ENCODE data around the gene CFAP70. TPM values are rescaled to one million over a fixed set of nuclear protein-coding genes. Genes with fewer than 3 reads are reported as not detected.

The CFAP70 gene
- total RNA-seq, 1 experiment from 2014 or later: 0.31 TPM

DNA sequence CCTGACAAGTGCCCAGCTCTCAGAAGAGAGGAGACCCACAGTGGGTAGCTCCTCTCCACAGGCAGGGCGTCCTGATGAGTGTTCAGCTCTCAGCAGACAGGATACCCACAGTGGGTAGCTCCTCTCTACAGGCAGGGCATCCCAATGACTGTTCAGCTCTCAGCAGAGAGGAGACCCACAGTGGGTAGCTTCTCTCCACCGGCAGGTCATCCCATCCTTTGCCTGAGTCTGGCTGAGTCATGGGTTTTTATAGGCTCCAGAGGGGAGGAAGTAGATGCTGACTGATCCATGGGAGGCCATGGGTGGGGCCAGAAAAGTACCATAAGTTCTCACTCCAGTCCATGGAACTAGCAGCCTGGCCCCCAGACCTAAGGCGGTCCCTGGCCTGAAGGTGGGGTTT, 18.5 kb downstream of the CFAP70 start:
- ChIA-PET POLR2A (no interaction called here), CTCF (interaction anchor here (1.6 kb wide), 1 partner anchor 58 kb away, joined by 4 read pairs; no protein-coding TSS in a partner anchor)
- H3K4me1 Mint-ChIP-seq: 0 out of 2 replicates have a peak, but pooled peaks cover 2% of the 10 kb centered on the region
- ATAC-seq (no peak), DNase-seq (ENCODE audit: low spot score) (no peak)
- no peaks in the 10 kb centered on the region for H3K27me3 Mint-ChIP-seq (ENCODE audit: low read depth)
- no peaks in the 10 kb centered on the region for H3K9me3 Mint-ChIP-seq
- H3K36me3 Mint-ChIP-seq: no peaks in the 10 kb centered on the region
- no peak overlapping the region for H3K27ac Mint-ChIP-seq
- TF ChIP-seq, protein P1, sequence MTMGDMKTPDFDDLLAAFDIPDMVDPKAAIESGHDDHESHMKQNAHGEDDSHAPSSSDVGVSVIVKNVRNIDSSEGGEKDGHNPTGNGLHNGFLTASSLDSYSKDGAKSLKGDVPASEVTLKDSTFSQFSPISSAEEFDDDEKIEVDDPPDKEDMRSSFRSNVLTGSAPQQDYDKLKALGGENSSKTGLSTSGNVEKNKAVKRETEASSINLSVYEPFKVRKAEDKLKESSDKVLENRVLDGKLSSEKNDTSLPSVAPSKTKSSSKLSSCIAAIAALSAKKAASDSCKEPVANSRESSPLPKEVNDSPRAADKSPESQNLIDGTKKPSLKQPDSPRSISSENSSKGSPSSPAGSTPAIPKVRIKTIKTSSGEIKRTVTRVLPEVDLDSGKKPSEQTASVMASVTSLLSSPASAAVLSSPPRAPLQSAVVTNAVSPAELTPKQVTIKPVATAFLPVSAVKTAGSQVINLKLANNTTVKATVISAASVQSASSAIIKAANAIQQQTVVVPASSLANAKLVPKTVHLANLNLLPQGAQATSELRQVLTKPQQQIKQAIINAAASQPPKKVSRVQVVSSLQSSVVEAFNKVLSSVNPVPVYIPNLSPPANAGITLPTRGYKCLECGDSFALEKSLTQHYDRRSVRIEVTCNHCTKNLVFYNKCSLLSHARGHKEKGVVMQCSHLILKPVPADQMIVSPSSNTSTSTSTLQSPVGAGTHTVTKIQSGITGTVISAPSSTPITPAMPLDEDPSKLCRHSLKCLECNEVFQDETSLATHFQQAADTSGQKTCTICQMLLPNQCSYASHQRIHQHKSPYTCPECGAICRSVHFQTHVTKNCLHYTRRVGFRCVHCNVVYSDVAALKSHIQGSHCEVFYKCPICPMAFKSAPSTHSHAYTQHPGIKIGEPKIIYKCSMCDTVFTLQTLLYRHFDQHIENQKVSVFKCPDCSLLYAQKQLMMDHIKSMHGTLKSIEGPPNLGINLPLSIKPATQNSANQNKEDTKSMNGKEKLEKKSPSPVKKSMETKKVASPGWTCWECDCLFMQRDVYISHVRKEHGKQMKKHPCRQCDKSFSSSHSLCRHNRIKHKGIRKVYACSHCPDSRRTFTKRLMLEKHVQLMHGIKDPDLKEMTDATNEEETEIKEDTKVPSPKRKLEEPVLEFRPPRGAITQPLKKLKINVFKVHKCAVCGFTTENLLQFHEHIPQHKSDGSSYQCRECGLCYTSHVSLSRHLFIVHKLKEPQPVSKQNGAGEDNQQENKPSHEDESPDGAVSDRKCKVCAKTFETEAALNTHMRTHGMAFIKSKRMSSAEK (CRISPR knock-in tag; IDR thresholded peaks at IDR 0.05; ENCODE audit: borderline replicate concordance): no peak
- TF ChIP-seq TCF7 (CRISPR knock-in tag; IDR thresholded peaks at IDR 0.05; ENCODE audit: low read depth) (no peak), HMGXB4 (CRISPR knock-in tag; IDR thresholded peaks at IDR 0.05) (no peak), CDX4 (CRISPR knock-in tag; IDR thresholded peaks at IDR 0.05; ENCODE audit: borderline replicate concordance) (no peak), HMGA2 (CRISPR knock-in tag; IDR thresholded peaks at IDR 0.05) (no peak)
- TF ChIP-seq, protein P2, sequence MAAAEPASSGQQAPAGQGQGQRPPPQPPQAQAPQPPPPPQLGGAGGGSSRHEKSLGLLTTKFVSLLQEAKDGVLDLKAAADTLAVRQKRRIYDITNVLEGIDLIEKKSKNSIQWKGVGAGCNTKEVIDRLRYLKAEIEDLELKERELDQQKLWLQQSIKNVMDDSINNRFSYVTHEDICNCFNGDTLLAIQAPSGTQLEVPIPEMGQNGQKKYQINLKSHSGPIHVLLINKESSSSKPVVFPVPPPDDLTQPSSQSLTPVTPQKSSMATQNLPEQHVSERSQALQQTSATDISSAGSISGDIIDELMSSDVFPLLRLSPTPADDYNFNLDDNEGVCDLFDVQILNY (CRISPR knock-in tag; IDR thresholded peaks at IDR 0.05): no peak
- no peak overlapping the region for H3K4me3 Mint-ChIP-seq

DNA sequence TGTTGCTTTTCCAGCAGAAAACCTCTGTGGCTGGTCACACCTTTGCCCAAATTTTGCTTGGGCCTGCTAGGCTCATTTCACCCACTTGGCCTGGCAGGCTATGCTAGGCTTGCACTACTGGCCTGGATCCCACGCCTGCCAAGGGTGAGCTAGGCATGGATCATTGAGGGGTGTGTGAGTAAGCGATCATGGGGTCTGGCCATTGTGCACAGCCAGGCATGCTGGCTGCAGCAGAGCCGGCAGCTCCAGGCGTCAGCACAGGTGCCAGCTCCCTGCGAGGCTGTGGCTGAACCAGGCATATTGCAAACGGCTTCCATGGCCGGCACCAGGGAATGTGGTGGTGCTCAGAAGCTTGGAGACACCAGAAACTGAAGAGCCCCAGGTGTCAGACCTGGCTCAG, 19.2 kb downstream of the CFAP70 start:
- no peaks in the 10 kb centered on the region for H3K36me3 Mint-ChIP-seq
- ATAC-seq (peak; percentile 66), DNase-seq (ENCODE audit: low spot score) (no peak)
- H3K27me3 Mint-ChIP-seq (ENCODE audit: low read depth): no peaks in the 10 kb centered on the region
- 0 out of 2 replicates have a peak, but pooled peaks cover 2% of the 10 kb centered on the region for H3K4me1 Mint-ChIP-seq
- H3K9me3 Mint-ChIP-seq: no peaks in the 10 kb centered on the region
- H3K4me3 Mint-ChIP-seq: no peak overlapping the region
- POLR2A ChIA-PET: no interaction called here
- CTCF ChIA-PET: no interaction called here
- H3K27ac Mint-ChIP-seq: no peak overlapping the region
- TF ChIP-seq E2F1 (CRISPR knock-in tag; IDR thresholded peaks at IDR 0.05) (no peak), GTF2I (CRISPR knock-in tag; conservative IDR thresholded peaks at IDR 0.05) (no peak), GRHL2 (CRISPR knock-in tag; IDR thresholded peaks at IDR 0.05; ENCODE audit: insufficient replicate concordance, severe bottlenecking) (no peak), EMX1 (CRISPR knock-in tag; IDR thresholded peaks at IDR 0.05) (no peak), PRRX2 (CRISPR knock-in tag; IDR thresholded peaks at IDR 0.05) (no peak), ZMAT4 (CRISPR knock-in tag; IDR thresholded peaks at IDR 0.05) (no peak), NFYB (CRISPR knock-in tag; conservative IDR thresholded peaks at IDR 0.05; ENCODE audit: low read depth) (no peak), HMGA2 (CRISPR knock-in tag; IDR thresholded peaks at IDR 0.05) (no peak)
- TF ChIP-seq, protein P3, sequence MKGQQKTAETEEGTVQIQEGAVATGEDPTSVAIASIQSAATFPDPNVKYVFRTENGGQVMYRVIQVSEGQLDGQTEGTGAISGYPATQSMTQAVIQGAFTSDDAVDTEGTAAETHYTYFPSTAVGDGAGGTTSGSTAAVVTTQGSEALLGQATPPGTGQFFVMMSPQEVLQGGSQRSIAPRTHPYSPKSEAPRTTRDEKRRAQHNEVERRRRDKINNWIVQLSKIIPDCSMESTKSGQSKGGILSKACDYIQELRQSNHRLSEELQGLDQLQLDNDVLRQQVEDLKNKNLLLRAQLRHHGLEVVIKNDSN (CRISPR knock-in tag; IDR thresholded peaks at IDR 0.05): no peak
- TF ChIP-seq, protein P4, sequence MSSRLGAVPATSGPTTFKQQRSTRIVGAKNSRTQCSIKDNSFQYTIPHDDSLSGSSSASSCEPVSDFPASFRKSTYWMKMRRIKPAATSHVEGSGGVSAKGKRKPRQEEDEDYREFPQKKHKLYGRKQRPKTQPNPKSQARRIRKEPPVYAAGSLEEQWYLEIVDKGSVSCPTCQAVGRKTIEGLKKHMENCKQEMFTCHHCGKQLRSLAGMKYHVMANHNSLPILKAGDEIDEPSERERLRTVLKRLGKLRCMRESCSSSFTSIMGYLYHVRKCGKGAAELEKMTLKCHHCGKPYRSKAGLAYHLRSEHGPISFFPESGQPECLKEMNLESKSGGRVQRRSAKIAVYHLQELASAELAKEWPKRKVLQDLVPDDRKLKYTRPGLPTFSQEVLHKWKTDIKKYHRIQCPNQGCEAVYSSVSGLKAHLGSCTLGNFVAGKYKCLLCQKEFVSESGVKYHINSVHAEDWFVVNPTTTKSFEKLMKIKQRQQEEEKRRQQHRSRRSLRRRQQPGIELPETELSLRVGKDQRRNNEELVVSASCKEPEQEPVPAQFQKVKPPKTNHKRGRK (CRISPR knock-in tag; IDR thresholded peaks at IDR 0.05; ENCODE audit: borderline replicate concordance): no peak
- TF ChIP-seq, protein P5, sequence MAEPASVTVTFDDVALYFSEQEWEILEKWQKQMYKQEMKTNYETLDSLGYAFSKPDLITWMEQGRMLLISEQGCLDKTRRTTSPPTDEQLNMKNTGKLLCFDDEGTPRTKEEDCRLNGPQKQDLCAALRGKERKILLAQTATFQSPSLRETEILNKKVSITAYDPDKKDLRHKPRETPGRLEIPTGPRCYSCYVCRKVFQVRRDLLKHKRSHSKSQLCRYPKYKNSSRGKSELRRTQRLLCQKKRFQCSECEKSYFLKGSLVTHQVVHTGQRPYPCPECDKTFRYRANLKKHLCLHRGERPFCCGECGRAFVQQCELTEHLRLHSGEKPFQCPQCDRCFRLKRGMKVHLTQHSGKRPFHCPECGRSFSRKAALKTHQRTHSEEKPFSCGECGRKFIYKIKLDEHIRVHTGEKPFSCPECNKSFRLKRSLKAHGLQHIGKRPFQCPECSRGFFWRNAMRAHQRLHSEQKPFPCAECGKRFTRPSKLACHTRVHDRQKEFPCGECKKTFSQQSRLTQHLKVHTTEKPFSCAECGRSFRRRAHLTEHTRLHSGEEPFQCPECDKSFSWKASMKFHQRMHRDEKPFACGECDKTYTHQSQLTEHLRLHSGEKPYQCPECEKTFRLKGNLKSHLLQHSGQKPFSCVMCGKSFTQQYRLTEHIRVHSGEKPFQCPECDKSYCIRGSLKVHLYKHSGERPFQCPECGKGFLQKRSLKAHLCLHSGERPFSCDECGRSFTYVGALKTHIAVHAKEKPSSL (CRISPR knock-in tag; conservative IDR thresholded peaks at IDR 0.05): no peak

Data from WTC11 (cell line).